HG03039 (cell line): ENCODE measurements around the gene TBC1D5.
"Not testable (repeated sequence)": the region's sequence is repeated elsewhere in the genome, so short reads cannot be mapped to it uniquely, and the experiment has no call there.

Experiments
- ATAC-seq: cut with Tn5 transposase; IDR thresholded peaks from one replicate; pipeline ENCODE4 v1.9.1; 2021; ENCODE audit warnings: mild to moderate bottlenecking, moderate library complexity; ENCODE audit not compliant: unreplicated experiment

TBC1D5 gene

DNA sequence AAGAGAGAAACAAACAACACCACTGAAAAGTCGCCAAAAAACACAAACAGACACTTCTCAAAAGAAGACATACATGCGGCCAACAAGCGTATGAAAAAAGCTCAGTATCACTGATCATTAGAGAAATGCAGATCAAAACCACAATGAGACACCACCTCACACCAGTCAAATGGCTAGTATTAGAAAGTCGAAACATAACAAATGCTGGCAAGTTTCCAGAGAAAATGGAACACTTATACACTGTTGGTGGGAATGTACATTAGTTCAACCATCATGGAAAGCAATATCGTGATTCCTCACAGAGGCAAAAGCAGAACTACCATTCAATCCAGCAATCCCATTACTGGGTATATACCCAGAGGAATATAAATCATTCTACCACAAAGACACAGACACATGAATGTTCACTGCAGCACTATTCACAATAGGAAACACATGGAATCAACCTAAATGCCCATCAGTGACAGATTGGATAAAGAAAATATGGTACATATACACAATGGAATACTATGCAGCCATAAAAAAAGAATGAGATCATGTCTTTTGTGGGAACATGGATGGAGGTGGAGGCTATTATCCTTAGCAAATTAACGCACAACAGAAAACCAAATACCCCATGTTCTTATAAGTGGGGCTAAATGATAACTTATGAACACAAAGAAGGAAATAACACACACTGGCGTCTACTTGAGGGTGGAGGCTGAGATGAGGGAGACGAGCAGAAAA is 93.6 kb downstream of the TBC1D5 start:
- ATAC-seq: not testable (repeated sequence)

DNA sequence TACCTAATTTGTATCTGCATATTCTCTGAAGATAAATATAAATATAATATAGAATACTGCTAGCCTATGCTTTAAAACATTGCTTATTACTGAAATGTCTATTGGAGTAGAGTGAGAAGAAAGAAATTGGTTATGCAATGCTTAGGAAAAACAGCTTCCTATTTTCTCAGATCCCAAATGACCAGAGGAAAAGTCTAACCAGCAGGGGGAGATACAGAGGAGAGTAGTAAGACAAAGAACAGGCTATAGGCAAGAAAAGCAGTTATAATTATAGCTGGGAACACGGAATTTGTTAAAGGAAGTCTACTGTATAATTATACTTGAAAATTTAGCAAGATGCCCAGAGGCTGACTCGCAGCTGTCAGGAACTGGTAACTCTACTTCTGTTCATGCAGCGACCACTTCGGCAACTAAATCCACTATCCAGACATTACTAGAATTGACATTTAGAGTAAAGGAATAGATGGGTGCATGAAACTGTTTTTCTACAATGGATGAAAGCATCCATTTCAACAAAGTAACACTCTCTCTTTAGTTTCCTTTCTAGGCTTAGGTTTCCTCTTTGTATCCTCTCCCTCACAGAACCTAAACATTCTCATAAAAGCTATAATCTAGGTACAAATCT is 97.2 kb downstream of the TBC1D5 start:
- no peak for ATAC-seq

DNA sequence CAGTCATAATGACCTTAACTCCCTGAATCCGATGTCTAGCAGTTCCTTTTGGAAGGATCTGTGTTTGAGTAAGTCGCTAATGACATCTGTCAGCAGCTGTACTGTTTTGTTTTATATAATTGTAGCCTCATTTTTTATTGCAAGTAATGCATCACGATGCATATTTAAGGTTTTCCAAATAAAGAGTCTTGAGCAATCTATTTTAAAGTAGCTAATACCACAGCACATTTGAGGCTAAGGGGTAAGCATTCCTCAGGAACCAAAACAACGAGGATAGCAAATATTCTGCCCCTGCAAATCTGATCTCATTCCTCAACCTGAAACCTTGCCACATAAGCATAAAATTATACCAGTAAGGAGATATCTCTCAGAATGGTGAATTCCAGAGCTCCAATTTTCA is 98.7 kb downstream of the TBC1D5 start:
- ATAC-seq: no peak

DNA sequence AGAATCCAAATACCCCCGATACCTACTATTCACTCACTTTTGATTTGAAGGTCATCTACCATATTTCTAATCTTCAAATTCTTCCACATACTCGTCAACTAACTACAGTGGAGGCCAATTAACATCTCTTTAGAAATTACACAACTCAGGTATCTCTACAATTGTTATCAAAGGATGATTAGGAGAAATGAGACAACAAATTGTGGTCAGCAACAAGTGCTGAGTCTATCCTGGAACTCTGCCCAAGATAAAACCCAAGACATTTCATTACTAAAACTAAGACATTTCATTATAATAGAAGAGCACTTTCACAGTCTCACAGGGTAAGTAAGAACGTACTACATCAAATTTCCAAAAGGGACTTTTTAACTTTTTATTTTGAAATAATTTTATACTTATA is 100.0 kb downstream of the TBC1D5 start:
- ATAC-seq: no peak

DNA sequence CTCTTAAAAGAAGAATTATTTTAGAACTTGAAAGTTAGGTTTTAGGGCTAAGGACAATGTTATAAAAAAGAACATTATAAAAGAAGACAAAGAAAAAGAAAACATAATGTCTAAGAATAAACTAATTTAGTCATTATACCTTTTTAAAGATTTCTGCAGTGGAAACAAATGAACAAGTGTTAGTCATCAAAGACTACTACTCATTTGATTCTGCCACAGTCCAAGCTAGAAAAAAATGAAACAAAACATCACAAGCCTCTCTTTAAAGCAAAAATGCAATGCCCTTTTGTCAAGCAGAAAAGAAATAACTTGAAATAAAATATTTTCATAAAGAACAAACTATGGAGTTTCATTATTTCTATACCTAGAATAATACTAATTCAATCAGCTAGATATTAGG is 102.0 kb downstream of the TBC1D5 start:
- ATAC-seq: no peak

DNA sequence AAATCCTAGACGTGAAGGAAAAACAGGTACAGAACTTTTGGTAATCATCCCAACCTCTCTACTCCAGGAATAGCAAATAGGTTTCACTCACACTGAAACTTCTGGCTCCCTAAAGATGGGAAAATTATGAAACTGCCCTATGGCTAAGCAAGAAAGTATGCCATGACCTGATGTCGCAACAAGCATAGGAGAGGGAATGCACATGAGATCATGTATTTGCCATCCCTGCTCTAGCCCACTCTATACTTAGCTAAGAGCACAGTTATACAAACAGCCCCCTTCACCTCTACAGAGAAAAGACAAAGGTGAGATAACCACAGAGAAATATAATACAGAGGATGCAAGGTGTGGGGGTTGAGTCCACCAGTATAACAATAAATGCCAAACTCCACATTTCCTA is 102.7 kb downstream of the TBC1D5 start:
- ATAC-seq: no peak

DNA sequence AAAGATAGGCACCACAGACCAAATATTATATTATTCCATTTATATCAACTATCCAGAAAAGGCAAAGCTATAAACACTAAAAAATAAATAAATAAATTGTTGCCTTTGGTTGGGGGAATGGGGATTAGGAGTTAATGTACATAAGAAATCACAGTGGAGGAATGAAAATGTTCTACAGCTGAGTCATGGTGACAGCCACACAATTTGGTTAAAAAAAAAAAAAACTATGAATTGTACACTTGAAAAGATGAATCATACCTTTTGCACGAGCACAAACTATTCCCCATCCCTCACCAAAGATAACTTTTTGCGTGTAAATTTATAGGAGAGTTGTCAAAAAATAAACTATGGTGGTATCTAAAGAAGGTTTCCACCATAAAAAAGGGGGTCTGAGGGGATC is 103.2 kb downstream of the TBC1D5 start:
- no peak for ATAC-seq

DNA sequence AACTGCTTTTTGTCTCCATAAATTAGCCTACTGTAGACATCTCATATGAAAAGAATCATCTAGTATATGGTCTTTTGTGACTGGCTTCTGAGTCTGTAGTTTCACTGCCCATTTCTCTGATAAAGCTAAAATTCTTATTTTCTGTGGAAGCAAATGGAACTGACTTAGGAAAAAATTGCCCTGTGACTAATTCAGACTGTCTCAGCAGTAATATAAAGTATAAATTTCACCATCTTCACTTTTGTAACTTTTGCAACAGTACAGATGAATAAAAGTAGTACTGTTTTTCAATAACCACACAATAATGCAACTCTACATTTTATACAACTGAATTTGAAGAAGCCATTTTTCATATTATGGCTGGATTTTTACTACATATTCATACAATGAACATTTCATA is 104.1 kb downstream of the TBC1D5 start:
- ATAC-seq: no peak

DNA sequence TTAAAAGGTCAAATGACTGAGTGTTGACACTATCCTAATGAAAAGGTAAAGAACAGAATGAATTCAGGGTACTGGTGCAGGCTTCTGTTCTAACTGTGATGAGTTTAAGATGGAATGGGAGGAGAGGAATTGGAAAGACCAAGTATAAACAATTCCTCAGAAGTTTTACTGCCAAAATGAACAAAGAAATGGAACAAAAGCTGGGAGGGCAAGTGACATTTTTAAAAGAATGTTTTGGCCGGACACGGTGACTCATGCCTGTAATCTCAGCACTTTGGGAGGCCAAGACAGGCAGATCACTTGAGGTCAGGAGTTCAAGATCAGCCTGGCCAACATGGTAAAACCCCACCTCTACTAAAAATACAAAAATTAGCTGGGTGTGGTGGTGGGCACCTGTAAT is 106.8 kb downstream of the TBC1D5 start:
- ATAC-seq: not testable (repeated sequence)

DNA sequence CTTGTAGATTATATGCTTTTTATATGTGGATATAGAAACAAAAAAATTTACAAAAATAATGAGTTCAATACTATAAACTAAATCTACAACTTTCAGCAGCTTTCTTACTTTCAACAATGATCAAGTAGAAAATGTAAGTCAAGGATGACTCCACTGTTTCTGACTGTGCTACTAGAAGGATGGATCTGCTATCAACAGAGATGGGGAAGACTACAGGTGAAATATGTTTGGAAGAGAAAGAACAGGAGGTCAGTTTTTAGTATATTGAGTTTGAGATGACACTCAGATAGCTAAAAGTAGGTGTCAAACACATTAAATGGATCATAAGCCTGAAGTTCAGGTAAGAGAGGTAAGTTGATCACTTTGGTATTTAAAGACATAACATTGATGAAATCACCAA is 107.5 kb downstream of the TBC1D5 start:
- ATAC-seq: no peak

DNA sequence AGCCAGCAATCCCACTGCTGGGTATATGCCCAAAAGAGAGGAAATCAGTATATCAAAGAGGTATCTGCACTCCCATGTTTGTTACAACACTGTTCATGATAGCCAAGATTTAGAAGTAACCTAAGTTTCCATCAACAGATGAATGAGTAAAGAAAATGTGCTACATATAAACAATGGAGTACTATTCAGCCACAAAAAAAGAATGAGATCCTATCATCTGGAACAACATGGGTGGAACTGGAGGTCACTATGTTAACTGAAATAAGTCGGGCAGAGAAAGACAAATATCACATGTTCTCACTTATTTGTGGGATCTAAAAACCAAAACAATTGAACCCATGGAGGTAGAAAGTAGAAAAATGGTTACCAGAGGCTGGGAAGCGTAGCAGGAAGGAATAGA is 108.2 kb downstream of the TBC1D5 start:
- no peak for ATAC-seq

DNA sequence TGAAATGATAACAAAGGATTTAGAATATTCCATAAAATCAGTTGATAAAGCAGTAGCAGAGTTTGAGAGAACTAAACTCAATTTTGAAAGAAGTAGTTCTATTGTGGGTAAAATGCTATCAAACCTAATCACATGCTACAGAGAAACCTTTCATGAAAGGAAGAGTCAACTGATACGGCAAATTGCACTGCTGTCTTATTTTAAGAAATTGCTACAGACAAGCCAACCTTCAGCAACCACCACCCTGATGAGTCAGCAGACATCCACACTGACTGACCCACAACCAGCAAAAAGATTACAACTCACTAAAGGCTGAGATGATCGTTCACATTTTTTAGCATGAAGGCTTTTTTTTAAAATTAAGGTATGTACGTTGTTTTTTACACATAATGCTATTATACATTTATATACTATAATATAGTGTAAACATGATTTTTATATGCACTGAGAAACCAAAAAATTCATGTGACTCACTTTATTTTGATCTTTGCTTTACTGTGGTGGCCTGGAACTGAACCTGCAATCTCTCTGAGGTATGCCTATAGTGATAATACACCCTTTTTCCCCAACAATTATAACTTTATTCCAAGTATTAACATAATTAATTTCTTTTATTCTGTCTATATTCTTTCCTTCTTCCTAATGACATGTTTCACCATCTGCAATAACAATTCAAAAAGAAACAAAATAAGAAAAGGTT is 109.9 kb downstream of the TBC1D5 start:
- ATAC-seq: no peak

DNA sequence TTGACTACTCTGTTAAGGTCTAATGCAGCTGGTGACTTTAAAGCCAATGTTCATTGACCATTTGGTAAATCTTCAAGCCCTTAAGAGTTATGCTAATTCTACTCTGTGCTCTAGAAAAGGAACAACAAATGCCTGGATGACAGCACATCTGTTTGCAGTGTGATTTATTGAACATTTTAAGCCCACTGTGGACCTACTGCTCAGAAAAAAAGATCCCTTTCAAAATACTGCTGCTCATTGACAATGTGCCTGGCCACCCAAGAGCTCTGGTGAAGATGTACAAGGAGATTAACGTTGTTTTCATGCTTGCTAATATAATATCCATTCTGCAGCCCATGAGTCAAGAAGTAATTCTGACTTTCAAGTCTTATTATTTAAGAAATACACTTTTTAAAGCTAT is 110.8 kb downstream of the TBC1D5 start:
- no peak for ATAC-seq

DNA sequence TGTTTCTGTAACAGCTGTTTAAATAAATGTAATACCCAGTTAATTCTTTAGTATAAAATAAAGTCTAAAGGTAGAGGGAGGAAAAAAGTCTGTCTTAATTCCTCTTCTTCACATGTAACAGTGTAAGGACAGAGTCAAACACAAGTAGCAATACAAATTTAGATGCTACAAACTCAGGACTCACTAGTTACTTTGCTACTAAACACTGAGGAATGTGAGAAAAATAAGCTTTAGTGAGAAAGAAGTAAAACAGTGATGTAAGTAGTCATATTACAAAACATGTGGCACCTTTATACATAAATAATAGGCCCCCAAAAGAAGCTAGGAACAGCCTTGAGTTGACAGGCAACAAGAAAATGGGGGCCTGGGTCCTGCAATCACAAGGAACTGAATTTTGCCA is 113.0 kb downstream of the TBC1D5 start:
- no peak for ATAC-seq

DNA sequence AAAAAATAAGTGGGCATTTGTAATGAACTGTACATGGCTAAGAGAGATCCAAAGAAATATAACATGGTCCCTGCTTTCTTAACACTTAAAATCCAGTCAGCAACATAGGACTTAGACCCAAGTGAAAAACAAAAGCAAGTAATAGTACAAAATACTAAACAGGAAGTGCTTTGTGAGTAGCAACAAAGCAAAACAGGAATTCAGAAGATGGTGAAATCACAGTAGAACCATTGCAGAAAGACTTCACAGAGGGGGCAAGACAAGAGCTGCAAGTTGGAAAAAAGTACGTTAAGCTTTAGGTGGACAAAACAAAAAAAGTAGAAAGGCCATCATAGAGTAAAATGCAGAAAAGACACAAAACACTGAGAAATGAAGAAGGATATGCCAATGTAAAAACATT is 116.0 kb downstream of the TBC1D5 start:
- no peak for ATAC-seq

DNA sequence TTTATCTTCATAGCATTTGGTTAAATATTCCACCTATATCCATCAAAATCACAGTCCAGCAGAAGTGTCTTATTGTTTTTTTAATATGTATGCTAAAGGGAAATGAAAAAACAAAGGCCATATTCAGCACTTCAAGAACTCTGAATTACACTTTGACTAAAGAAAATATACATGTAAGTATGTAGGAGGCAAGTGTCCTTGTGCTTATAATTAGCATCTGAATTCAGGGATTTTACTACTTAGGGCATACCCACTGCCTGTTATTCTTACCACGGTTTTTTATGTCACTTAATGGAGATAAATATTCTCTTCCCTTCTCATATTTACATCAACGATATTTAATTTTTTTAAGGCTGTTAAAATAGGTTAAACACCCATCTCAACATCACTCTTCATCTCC is 117.3 kb downstream of the TBC1D5 start:
- no peak for ATAC-seq

DNA sequence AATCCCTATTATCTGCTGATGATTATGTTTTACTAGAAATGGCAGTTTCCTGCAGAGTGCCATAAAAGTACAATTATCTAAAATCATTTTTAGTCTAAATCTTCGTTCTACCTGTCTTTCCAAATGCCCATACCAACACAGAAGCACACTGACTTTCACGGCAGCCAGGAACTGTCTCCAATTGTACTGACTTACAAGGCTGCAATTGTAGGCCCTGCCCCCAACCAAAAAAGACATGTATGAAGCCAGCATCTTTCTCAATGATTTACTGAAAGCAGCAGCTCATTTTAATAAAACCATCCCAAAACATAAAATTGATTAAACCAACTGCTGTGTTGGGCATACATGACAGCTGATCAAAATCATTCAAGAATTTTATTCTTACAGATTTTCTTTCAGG is 119.0 kb downstream of the TBC1D5 start:
- no peak for ATAC-seq

DNA sequence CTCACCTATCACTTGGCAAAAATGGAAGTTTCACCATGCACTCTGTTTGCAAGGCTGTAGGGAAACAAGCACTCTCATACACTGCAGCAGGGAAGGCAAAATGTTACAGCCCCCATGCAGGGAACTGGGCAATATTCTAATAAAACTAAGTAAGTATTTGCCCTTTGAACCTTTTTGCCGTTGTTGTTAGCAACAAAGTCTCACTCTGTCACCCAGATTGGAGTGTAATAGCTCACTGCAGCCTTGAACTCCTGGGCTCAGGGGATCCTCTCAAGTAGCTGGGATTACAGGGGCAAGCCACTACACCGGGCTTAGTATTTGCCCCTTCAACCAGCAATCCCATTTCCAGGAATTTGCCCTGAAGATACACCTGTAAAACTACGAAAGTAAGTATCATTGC is 122.5 kb downstream of the TBC1D5 start:
- no peak for ATAC-seq

DNA sequence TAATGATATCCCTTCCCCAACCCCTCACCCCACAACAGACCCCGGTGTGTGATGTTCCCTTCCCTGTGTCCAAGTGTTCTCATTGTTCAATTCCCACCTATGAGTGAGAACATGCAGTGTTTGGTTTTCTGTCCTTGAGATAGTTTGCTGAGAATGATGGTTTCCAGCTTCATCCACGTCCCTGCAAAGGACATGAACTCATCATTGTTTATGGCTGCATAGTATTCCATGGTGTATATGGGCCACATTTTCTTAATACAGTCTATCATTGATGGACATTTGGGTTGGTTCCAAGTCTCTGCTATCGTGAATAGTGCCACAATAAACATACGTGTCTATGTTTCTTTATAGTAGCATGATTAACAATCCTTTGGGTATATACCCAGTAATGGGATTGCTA is 129.4 kb downstream of the TBC1D5 start:
- not testable (repeated sequence) for ATAC-seq

DNA sequence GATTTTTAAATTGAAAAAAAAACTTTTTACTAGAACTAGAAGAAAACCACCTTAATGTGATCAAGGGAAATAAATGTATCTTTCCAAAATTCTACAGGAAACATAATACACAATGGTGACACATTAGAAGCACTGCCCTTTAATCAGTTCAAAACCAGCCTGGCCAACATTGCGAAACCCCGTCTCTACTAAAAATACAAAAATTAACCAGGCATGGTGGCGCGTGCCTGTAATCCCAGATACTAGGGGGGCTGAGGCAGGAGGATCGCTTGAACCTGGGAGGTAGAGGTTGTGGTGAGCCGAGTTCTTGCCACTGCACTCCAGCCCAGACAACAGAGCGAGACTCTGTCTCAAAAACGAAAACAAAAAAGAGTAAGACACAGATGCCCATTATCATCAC is 134.5 kb downstream of the TBC1D5 start:
- ATAC-seq: no peak

DNA sequence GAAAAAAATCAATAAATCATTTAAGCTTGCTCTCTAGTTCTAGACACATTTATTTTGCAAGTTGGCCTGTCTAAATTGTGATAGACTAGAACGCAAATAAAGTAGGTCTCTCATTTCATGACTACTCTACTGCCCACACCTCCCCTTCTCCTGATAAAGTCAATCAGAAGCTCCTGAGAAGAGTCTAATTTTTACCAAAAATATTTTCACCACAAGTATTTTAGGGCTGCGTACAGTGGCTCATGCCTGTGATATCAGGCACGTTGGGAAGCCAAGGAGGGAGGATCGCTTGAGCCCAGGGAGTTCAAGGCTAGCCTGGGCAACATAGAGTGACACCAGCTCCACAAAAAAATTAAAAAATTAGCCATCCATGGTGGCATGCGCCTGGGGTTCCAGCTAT is 136.5 kb downstream of the TBC1D5 start:
- ATAC-seq: no peak

DNA sequence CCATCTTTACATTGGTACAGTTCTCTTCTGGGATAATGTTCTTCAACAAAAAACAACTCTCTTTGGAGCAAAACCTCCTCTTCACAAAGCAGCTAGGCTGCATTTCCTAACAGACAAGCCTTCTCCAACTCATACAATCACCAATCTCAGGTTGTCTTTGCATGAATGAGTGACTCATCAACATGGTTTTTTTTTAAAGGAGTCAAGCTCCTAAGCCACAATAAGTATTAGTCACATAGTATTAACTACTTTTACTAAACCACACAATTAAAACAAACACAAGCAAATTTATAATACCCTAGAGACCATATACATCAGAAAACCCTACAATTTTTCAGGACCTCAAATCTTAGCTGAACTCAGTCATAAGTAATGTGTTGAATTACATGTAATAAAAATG is 137.4 kb downstream of the TBC1D5 start:
- no peak for ATAC-seq
